Activated naive CD4-positive, alpha-beta T cell treated with anti-CD3 and anti-CD28 coated beads, Interleukin-2, amount 10 ng/mL, durations not matched to agents 7 days and 5 days (primary cell): ENCODE data around the gene TNRC6C.
A peak's percentile ranks its signal among the peaks of the same experiment; 100 is the strongest.

Experiments used
- CTCF ChIA-PET: fragments of 350-600 bp; sonication (Branson Sonifier 250); formaldehyde crosslinking; loops from one replicate; lab custom pipeline; 2021; ENCODE audit warnings: antibody characterized with exemption; lab: Charles Lee
- DNase-seq: peaks from one replicate; pipeline ENCODE4 v3.0.0-alpha.2; 2020
- H3K27ac Mint-ChIP-seq: one replicate; pipeline ENCODE4 v1.8.0; 2021; ENCODE audit warnings: mild to moderate bottlenecking, moderate library complexity, mixed read lengths
- H3K27me3 Mint-ChIP-seq: one replicate; pipeline ENCODE4 v1.8.0; 2021; ENCODE audit warnings: mild to moderate bottlenecking, mixed read lengths
- H3K36me3 Mint-ChIP-seq: one replicate; pipeline ENCODE4 v1.8.0; 2021; ENCODE audit warnings: mixed read lengths
- H3K4me1 Mint-ChIP-seq: one replicate; pipeline ENCODE4 v1.8.0; 2021; ENCODE audit warnings: mixed read lengths
- H3K4me3 Mint-ChIP-seq: one replicate; pipeline ENCODE4 v1.8.0; 2021; ENCODE audit warnings: mild to moderate bottlenecking, moderate library complexity, mixed read lengths
- H3K9me3 Mint-ChIP-seq: one replicate; pipeline ENCODE4 v1.8.0; 2021; ENCODE audit warnings: mixed read lengths

TNRC6C gene, protein sequence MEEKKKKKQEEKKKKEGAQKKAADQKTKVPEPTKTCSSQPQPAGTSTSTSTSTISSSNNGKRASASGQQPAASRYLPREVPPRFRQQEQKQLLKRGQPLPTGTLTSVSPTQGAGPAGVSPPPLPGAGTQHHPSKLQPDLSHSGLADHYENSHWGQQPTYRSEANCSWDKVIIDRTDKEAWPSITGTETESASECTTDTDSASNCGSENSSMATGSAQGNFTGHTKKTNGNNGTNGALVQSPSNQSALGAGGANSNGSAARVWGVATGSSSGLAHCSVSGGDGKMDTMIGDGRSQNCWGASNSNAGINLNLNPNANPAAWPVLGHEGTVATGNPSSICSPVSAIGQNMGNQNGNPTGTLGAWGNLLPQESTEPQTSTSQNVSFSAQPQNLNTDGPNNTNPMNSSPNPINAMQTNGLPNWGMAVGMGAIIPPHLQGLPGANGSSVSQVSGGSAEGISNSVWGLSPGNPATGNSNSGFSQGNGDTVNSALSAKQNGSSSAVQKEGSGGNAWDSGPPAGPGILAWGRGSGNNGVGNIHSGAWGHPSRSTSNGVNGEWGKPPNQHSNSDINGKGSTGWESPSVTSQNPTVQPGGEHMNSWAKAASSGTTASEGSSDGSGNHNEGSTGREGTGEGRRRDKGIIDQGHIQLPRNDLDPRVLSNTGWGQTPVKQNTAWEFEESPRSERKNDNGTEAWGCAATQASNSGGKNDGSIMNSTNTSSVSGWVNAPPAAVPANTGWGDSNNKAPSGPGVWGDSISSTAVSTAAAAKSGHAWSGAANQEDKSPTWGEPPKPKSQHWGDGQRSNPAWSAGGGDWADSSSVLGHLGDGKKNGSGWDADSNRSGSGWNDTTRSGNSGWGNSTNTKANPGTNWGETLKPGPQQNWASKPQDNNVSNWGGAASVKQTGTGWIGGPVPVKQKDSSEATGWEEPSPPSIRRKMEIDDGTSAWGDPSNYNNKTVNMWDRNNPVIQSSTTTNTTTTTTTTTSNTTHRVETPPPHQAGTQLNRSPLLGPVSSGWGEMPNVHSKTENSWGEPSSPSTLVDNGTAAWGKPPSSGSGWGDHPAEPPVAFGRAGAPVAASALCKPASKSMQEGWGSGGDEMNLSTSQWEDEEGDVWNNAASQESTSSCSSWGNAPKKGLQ (N-terminal part only)

DNA sequence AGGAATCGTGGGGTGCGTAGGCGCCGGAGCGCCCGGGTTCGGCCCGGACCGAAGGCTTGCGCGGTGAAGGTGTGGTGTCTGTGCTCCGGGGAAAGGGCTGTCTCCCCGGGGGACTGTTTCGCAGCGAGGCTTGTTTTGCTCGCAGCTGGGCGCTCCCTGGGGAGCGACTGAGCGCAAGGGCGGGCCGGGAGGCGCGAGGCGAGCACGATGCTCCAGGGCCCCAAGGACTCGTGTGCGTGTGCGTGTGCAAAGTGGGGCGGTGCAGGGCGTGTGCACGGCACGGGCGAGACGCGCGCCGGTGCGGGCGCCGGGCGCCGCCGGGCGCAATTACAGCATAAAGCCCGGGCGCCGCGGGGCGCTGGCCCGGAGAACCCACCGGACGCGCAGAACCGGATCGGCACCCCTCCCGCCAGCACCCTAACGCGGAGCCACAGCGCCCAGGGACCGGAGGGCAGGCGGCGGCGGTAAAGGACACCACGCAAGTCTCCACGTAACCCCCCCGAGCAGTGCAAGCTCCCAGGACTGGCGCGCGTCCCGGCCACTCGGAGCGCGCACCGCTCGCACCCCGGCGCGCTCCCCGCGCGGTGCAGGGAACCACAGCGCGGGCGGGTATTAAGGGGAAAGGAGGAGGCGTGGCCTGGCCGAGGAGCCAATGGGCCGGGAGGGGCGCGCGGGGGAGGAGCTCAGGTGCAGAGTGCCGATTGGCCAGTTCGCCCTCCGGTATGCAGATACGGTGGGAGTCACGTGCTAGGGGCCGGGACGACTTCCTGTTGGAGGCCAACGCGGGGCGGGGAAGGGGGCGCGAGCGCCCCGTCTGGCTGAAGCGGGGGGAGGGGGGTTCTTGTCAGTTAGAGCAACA, at the start of gene TNRC6C:
Gene TNRC6C, plus strand, starts transcription at position 847 of the 859 bp plus-strand sequence. CDS start 45,504 bp downstream, outside the sequence.
- H3K27ac Mint-ChIP-seq, result peak within 1 kb of the TSS; percentile 86
- peaks cover 6% of the 10 kb centered on the region for H3K36me3 Mint-ChIP-seq
- H3K4me1 Mint-ChIP-seq, result peaks cover 38% of the 10 kb centered on the region
- peak within 1 kb of the TSS; percentile 87 for H3K4me3 Mint-ChIP-seq
- H3K9me3 Mint-ChIP-seq, result no peaks in the 10 kb centered on the region
- peak; percentile 100 for DNase-seq
- CTCF ChIA-PET, result interaction anchor here (0.7 to 1.0 kb wide), 3 partner anchors 15 to 208 kb away, joined by 3 read pairs; no protein-coding TSS in a partner anchor
- H3K27me3 Mint-ChIP-seq, result peaks cover 38% of the 10 kb centered on the region

DNA sequence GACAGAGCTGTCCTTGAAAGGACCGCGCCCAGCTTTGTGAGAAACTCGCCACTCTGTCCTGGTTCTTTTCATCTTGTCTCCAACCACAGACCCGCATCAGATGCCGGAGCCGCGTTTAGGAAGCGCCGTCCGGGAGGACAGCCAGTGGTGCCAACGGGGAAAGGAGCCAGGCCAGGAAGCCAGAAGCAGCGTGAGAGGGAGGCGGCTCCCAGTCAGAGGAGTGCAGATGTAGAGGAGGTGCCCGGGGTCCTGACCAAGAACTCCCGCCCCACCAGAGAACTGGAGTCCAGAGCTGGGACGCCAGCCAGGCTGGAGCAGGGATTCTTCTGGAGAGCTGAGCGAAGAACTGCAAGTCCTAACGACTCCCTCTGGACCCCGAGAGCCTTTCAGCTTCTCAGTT, 49.3 kb upstream of the TNRC6C start:
- Mint-ChIP-seq H3K9me3 (no peaks in the 10 kb centered on the region), H3K27me3 (peaks cover 47% of the 10 kb centered on the region), H3K27ac (no peak overlapping the region), H3K4me3 (no peak overlapping the region), H3K4me1 (no peaks in the 10 kb centered on the region), H3K36me3 (no peaks in the 10 kb centered on the region)
- DNase-seq, result no peak
- CTCF ChIA-PET, result no interaction called here

DNA sequence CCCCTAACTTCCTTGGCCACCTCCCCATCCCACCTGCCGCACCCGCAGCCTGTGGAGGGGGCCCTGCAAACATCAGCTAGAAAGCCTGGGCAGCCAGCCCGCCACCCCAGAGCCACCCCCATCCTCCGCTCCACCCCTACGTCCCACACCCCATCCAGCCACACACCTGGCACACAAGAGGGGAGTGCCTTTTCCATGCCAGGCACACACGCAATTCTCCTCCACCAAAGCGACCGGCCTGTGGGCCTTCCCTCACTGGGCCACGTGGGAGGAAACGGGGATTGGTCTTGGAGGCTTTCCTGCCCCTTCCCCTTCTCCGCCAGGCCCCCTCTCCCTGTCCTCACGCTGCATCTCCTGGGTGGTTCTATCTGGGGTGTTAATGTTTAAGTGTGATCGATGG, 48.7 kb upstream of the TNRC6C start:
- no peak overlapping the region for H3K27ac Mint-ChIP-seq
- peaks cover 50% of the 10 kb centered on the region for H3K27me3 Mint-ChIP-seq
- no peaks in the 10 kb centered on the region for H3K9me3 Mint-ChIP-seq
- no peak for DNase-seq
- no peak overlapping the region for H3K4me3 Mint-ChIP-seq
- no peaks in the 10 kb centered on the region for H3K36me3 Mint-ChIP-seq
- H3K4me1 Mint-ChIP-seq, result no peaks in the 10 kb centered on the region
- CTCF ChIA-PET, result no interaction called here

DNA sequence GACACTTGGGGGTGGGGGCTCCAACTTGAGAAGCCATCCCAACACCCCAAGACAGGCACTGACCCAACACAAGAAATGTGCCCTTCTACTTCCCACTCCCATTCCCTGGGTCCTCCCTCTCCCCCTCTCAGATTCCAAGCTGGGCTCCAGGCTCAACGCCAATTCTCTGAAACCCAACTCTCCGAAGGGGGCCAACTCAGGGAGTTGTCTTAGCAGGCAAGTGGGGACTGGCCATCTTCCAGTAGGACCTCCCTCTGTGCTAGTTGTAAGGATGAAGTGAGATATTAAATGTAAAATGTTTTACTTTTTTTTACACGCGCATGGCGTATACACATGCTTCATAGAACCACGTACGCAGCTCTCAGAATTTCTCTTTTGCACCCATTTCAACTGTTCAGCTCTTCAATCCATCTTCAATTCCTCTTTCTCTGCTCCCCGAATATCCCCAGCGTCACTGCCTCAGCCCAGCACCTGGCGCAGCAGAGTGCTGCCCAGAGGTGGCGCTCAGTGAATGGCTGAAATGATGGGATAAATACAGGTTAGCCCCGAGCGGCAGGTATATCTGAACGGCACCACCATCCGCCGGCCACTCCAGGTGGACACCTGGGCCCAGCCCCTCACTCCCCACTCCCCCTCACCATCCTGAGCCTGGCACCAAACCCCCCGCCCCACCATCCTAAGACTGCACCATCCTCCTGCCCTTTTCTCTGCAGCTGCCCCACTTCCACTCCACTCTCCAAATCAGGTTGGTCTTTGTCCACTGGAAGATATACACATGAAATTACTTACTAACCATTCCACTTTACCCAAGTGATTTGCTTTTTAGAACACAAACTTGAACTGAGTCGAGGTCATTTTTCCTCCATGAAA, 43.9 kb upstream of the TNRC6C start:
- no peak overlapping the region for H3K4me3 Mint-ChIP-seq

DNA sequence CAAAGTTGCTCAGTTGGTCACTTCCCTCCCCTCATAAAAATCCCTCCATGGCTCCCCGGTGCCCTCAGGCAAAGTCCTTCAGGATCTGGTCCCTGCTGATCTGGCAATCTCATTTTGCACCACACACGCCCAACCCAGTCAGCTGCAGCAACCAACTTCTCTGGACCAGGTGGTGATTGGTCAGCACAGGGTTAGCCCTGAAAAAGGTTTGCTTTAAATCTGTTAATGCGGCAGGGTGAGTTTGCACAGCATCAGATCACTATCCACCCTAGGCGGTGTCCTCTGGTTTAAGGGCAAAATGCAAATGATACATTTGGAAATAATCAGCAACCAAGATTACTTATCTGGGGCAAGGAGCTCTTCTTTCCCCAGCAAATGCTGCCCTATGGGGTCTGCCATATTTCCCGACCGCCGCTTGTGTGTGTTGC, 42.9 kb upstream of the TNRC6C start:
- no peak overlapping the region for H3K4me3 Mint-ChIP-seq
- H3K36me3 Mint-ChIP-seq, result no peaks in the 10 kb centered on the region
- H3K27me3 Mint-ChIP-seq, result peaks cover 70% of the 10 kb centered on the region
- no peak overlapping the region for H3K27ac Mint-ChIP-seq
- H3K9me3 Mint-ChIP-seq, result no peaks in the 10 kb centered on the region
- CTCF ChIA-PET, result interaction anchor here (0.8 kb wide), 1 partner anchor 225 kb away, joined by 3 read pairs; no protein-coding TSS in a partner anchor
- DNase-seq, result no peak
- H3K4me1 Mint-ChIP-seq, result peaks cover 12% of the 10 kb centered on the region

More for the DNA sequence above, 43.9 kb upstream of the TNRC6C start:
- H3K9me3 Mint-ChIP-seq, result no peaks in the 10 kb centered on the region
- H3K36me3 Mint-ChIP-seq, result no peaks in the 10 kb centered on the region
- DNase-seq, result no peak
- H3K27me3 Mint-ChIP-seq, result peaks cover 78% of the 10 kb centered on the region
- no peak overlapping the region for H3K27ac Mint-ChIP-seq
- CTCF ChIA-PET, result no interaction called here
- peaks cover 12% of the 10 kb centered on the region for H3K4me1 Mint-ChIP-seq

DNA sequence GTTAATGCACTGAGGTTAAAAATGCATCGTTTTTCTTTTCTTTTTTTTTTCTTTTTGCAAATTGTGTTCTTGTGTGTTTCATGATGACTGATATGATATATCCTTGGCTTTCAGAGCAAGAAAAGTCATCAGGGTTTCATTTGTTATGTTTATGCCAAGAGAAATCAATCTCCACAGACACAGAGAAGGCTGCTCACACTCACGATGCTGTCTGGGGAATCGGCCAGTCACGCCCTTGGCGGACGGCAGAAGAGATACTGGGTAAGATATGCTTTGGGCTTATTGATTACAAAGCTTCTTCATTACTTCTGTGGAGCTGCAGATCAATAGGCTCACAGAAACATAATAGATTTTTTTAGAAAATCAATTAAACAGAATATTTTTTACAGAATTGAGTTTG, 42.2 kb upstream of the TNRC6C start:
- DNase-seq, result no peak
- Mint-ChIP-seq H3K27ac (no peak overlapping the region), H3K36me3 (no peaks in the 10 kb centered on the region), H3K27me3 (peaks cover 65% of the 10 kb centered on the region), H3K4me1 (peaks cover 12% of the 10 kb centered on the region), H3K9me3 (no peaks in the 10 kb centered on the region), H3K4me3 (no peak overlapping the region)
- CTCF ChIA-PET, result interaction anchor here (0.8 kb wide), 1 partner anchor 224 kb away, joined by 3 read pairs; no protein-coding TSS in a partner anchor

DNA sequence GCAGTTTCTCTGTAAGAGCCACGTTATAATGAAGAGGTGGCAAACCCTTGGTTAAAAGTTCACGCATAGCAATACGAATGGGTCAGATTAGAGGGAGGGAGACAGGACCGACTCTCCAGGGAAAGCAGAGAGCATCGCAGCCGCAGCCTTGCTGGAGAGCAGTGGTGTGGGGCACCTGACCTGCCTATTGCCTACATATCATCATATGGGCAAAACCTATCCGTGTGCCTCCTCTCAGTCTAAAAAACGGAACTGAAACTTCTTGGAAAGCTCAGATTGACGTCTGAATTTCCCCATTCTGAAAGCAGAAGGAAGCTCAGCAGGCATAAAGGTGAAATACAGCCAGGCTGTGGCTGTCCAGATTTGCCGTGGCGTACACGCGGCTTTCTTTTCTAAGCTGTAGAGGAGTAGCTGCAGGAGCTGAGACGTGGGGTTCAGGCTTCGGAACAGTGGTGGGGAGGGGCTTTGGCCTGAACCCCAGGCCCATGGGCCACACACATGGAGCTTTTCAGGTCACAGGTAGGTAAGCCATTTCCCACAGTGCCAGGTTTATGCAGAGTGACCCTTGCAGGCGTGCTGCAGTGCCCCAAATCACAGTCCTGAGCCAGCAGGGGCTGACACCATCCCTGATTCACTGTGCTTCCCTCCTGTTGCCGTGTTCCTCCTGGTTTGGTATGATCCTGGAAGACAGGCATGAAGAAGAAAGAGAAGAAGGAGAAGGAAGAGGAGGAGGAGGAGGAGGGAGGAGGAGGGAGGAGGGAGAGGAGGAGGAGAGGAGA, 41.6 kb upstream of the TNRC6C start:
- peaks cover 12% of the 10 kb centered on the region for H3K4me1 Mint-ChIP-seq
- no peaks in the 10 kb centered on the region for H3K9me3 Mint-ChIP-seq
- CTCF ChIA-PET, result no interaction called here
- H3K27ac Mint-ChIP-seq, result no peak overlapping the region
- H3K4me3 Mint-ChIP-seq, result no peak overlapping the region
- no peaks in the 10 kb centered on the region for H3K36me3 Mint-ChIP-seq
- peaks cover 59% of the 10 kb centered on the region for H3K27me3 Mint-ChIP-seq
- DNase-seq, result peak; percentile 30

DNA sequence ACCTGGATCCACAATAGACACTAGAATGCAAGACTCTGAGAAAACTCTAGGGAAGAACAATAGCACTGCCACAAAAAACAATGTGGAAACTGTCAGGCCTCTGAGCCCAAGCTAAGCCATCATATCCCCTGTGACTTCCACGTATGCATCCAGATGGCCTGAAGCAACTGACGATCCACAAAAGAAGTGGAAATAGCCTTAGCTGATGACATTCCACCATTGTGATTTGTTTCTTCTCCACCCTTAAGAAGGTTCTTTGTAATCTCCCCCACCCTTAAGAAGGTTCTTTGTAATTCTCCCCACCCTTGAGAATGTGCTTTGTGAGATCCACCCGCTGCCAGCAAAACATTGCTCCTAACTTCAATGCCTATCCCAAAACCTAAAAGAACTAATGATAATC, 39.2 kb upstream of the TNRC6C start:
- no peaks in the 10 kb centered on the region for H3K36me3 Mint-ChIP-seq
- no peaks in the 10 kb centered on the region for H3K9me3 Mint-ChIP-seq
- H3K27me3 Mint-ChIP-seq, result peaks cover 63% of the 10 kb centered on the region
- no peak overlapping the region for H3K27ac Mint-ChIP-seq
- CTCF ChIA-PET, result no interaction called here
- DNase-seq, result no peak
- peaks cover 12% of the 10 kb centered on the region for H3K4me1 Mint-ChIP-seq
- H3K4me3 Mint-ChIP-seq, result no peak overlapping the region

DNA sequence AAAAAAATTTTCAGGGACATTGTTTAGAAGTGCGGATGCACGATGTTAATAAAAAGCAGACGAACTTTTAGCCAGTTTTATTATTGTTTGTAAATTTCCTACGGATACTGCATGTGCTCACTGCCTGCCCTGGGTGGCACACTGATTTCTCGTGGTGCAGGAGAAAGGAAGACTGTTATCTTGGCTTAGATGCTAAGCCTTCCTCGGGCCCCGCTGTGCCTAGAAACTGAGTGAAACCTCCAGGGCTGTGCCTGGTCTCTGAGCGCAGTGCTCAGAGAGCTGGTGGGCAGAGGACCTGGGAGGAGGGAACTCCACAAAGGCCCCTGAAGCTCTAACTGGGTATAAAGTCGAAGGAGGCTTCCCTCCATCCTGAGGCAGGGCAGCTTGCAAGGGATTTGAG, 35.4 kb upstream of the TNRC6C start:
- Mint-ChIP-seq H3K4me1 (peaks cover 4% of the 10 kb centered on the region), H3K9me3 (no peaks in the 10 kb centered on the region), H3K27ac (no peak overlapping the region), H3K27me3 (peaks cover 54% of the 10 kb centered on the region), H3K36me3 (no peaks in the 10 kb centered on the region), H3K4me3 (no peak overlapping the region)
- DNase-seq, result no peak
- CTCF ChIA-PET, result no interaction called here

DNA sequence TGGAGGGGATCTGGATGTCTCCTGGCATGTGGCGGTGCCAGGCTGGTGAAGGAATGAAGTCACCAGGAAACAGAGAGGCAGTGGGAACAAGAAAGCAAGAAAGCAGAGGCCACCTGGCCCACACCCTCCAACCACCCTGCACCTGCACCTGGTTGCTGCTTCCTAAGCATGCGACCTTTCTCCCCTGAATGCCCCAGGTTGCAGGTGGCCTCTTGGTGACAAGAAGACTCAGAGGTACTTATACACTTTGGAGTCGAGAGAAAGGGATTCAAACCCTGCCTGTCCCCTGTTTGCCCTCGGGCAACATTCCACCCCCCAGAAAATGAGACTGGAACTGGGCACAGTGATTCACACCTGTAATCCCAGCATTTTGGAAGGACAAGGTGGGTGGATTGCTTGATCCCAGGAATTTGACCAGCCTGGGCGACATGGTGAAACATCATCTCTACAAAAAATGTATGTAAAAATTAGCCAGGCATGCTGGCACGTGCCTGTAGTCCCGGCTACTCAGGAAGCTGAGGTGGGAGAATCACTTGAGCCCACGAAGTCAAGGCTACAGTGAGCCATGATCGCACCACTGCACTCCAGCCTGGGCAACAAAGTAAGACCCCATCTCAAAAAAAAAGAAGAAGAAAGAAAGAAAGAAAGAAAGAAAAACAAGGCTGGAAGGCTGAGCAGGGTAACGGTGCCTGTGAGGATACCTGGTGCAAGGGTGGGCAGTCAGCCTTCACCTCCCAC, 34.6 kb upstream of the TNRC6C start:
- DNase-seq, result no peak
- CTCF ChIA-PET, result no interaction called here
- Mint-ChIP-seq H3K27me3 (peaks cover 54% of the 10 kb centered on the region), H3K27ac (no peak overlapping the region), H3K36me3 (no peaks in the 10 kb centered on the region), H3K4me3 (no peak overlapping the region), H3K9me3 (no peaks in the 10 kb centered on the region), H3K4me1 (peaks cover 7% of the 10 kb centered on the region)

DNA sequence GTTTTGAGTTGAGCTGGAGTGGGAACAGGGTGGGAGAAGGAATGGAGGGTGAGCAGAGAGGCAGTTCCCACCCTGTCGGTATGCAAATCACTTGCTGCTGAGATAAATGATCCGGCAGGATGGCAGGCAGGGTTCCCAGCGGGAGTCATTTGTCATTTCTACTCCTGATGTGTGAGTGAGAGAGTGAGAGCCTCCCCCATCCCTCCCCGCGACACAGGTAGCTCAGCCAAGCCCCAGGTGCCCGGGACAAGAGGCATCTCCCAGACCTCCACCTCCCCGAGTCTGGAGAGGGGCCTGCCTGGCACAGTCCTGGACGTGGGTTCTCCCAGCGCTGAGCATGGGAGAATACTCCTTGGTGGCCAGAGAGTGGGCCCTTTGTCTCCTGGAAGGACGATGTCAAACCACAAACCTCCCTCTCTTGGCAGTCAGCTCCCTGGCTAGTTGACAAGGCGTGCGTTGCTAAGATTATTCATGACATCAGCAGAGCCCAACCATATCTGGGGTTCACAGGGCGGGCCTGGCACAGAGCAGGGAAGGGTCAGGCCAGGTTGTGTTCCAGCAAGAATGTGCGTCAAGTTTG, 33.7 kb upstream of the TNRC6C start:
- H3K9me3 Mint-ChIP-seq, result no peaks in the 10 kb centered on the region
- peaks cover 58% of the 10 kb centered on the region for H3K27me3 Mint-ChIP-seq

More for the DNA sequence above, 33.7 kb upstream of the TNRC6C start:
- DNase-seq, result no peak
- peaks cover 16% of the 10 kb centered on the region for H3K4me1 Mint-ChIP-seq
- H3K36me3 Mint-ChIP-seq, result no peaks in the 10 kb centered on the region
- CTCF ChIA-PET, result no interaction called here
- H3K4me3 Mint-ChIP-seq, result no peak overlapping the region
- H3K27ac Mint-ChIP-seq, result no peak overlapping the region
